ENCODE results near the gene FAM107B. TPM values are rescaled to one million over a fixed set of nuclear protein-coding genes. Genes with fewer than 3 reads are reported as not detected.

FAM107B gene
- total and polyA plus RNA-seq, 2 experiments from 2014 or later = 11.0 to 17.6 TPM

DNA sequence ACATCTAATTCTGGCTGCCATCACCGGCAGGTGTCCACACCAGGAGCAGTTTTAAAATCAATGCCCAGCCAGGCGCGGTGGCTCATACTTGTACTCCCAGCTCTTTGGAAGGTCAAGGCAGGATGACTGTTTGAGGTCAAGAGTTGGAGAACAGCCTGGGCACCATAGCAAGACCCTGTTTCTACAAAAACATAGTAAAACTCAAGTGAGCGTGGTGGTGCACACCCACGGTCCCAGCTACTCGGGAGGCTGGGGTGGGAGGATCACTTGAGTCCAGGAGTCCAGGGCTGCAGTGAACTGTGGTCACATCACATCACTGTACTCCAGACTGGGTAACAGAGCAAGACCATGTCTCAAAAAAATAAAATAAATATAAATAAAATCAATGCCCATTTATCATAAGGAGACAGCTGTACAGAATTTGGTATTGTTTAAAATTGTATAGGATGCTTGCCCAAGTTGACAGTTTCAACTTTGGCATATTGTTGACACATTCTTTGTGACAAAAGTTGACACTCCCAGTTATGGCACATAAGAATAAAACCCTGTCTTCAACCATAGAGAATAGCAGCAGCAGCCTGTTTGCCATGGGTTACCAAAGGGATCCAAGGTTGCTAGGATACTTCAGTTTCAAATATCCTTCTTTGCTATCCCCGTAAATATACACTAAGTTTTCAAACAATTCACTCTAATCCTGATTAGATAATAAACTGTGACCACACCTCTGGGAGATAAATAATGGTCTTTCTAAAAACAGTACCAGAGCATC is 193.0 kb downstream of the FAM107B start:
- H3K4me1 Mint-ChIP-seq = peaks cover 54% of the 10 kb centered on the region

More for the DNA sequence above, 193.0 kb downstream of the FAM107B start:
- Histone ChIP-seq H4K20me1 (replicated peaks; ENCODE audit: insufficient read depth) (no peaks in the 10 kb centered on the region), H3K4me1 (ENCODE audit: insufficient read depth) (peaks cover 51% of the 10 kb centered on the region), H3K4me3 (no peak overlapping the region), H2AFZ (no peak overlapping the region), H3K9me2 (ENCODE audit: insufficient read depth) (peaks cover 1% of the 10 kb centered on the region; the same call in 1 of the 2 replicates), H3K36me3 (ENCODE audit: insufficient read depth) (no peaks in the 10 kb centered on the region), H3K79me2 (replicated peaks; ENCODE audit: insufficient read depth) (peaks cover 60% of the 10 kb centered on the region), H3K27me3 (ENCODE audit: insufficient read depth) (no peaks in the 10 kb centered on the region), H3K27ac (ENCODE audit: low read depth) (no peak overlapping the region), H3K4me2 (no peak overlapping the region), H3F3A (replicated peaks; ENCODE audit: low read depth) (0 out of 2 replicates have a peak, but pooled peaks cover 3% of the 10 kb centered on the region)
- no peaks in the 10 kb centered on the region for H3K36me3 Mint-ChIP-seq (ENCODE audit: low read depth)
- no peaks in the 10 kb centered on the region for H3K9me3 Mint-ChIP-seq
- no peak overlapping the region for H3K4me3 Mint-ChIP-seq
- TF ChIP-seq, protein P1, sequence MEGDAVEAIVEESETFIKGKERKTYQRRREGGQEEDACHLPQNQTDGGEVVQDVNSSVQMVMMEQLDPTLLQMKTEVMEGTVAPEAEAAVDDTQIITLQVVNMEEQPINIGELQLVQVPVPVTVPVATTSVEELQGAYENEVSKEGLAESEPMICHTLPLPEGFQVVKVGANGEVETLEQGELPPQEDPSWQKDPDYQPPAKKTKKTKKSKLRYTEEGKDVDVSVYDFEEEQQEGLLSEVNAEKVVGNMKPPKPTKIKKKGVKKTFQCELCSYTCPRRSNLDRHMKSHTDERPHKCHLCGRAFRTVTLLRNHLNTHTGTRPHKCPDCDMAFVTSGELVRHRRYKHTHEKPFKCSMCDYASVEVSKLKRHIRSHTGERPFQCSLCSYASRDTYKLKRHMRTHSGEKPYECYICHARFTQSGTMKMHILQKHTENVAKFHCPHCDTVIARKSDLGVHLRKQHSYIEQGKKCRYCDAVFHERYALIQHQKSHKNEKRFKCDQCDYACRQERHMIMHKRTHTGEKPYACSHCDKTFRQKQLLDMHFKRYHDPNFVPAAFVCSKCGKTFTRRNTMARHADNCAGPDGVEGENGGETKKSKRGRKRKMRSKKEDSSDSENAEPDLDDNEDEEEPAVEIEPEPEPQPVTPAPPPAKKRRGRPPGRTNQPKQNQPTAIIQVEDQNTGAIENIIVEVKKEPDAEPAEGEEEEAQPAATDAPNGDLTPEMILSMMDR (conservative IDR thresholded peaks at IDR 0.05; ENCODE audit: low read depth in 2 of 2) = no peak
- TF ChIP-seq, protein P2, sequence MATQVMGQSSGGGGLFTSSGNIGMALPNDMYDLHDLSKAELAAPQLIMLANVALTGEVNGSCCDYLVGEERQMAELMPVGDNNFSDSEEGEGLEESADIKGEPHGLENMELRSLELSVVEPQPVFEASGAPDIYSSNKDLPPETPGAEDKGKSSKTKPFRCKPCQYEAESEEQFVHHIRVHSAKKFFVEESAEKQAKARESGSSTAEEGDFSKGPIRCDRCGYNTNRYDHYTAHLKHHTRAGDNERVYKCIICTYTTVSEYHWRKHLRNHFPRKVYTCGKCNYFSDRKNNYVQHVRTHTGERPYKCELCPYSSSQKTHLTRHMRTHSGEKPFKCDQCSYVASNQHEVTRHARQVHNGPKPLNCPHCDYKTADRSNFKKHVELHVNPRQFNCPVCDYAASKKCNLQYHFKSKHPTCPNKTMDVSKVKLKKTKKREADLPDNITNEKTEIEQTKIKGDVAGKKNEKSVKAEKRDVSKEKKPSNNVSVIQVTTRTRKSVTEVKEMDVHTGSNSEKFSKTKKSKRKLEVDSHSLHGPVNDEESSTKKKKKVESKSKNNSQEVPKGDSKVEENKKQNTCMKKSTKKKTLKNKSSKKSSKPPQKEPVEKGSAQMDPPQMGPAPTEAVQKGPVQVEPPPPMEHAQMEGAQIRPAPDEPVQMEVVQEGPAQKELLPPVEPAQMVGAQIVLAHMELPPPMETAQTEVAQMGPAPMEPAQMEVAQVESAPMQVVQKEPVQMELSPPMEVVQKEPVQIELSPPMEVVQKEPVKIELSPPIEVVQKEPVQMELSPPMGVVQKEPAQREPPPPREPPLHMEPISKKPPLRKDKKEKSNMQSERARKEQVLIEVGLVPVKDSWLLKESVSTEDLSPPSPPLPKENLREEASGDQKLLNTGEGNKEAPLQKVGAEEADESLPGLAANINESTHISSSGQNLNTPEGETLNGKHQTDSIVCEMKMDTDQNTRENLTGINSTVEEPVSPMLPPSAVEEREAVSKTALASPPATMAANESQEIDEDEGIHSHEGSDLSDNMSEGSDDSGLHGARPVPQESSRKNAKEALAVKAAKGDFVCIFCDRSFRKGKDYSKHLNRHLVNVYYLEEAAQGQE (IDR thresholded peaks at IDR 0.05; ENCODE audit: unreplicated experiment) = no peak
- no peak for TF ChIP-seq ZNF114 (CRISPR knock-in tag; IDR thresholded peaks at IDR 0.05)
- no peak for TF ChIP-seq EZH2 (IDR thresholded peaks at IDR 0.05; ENCODE audit: low read depth, unreplicated experiment)
- TF ChIP-seq, protein P3, sequence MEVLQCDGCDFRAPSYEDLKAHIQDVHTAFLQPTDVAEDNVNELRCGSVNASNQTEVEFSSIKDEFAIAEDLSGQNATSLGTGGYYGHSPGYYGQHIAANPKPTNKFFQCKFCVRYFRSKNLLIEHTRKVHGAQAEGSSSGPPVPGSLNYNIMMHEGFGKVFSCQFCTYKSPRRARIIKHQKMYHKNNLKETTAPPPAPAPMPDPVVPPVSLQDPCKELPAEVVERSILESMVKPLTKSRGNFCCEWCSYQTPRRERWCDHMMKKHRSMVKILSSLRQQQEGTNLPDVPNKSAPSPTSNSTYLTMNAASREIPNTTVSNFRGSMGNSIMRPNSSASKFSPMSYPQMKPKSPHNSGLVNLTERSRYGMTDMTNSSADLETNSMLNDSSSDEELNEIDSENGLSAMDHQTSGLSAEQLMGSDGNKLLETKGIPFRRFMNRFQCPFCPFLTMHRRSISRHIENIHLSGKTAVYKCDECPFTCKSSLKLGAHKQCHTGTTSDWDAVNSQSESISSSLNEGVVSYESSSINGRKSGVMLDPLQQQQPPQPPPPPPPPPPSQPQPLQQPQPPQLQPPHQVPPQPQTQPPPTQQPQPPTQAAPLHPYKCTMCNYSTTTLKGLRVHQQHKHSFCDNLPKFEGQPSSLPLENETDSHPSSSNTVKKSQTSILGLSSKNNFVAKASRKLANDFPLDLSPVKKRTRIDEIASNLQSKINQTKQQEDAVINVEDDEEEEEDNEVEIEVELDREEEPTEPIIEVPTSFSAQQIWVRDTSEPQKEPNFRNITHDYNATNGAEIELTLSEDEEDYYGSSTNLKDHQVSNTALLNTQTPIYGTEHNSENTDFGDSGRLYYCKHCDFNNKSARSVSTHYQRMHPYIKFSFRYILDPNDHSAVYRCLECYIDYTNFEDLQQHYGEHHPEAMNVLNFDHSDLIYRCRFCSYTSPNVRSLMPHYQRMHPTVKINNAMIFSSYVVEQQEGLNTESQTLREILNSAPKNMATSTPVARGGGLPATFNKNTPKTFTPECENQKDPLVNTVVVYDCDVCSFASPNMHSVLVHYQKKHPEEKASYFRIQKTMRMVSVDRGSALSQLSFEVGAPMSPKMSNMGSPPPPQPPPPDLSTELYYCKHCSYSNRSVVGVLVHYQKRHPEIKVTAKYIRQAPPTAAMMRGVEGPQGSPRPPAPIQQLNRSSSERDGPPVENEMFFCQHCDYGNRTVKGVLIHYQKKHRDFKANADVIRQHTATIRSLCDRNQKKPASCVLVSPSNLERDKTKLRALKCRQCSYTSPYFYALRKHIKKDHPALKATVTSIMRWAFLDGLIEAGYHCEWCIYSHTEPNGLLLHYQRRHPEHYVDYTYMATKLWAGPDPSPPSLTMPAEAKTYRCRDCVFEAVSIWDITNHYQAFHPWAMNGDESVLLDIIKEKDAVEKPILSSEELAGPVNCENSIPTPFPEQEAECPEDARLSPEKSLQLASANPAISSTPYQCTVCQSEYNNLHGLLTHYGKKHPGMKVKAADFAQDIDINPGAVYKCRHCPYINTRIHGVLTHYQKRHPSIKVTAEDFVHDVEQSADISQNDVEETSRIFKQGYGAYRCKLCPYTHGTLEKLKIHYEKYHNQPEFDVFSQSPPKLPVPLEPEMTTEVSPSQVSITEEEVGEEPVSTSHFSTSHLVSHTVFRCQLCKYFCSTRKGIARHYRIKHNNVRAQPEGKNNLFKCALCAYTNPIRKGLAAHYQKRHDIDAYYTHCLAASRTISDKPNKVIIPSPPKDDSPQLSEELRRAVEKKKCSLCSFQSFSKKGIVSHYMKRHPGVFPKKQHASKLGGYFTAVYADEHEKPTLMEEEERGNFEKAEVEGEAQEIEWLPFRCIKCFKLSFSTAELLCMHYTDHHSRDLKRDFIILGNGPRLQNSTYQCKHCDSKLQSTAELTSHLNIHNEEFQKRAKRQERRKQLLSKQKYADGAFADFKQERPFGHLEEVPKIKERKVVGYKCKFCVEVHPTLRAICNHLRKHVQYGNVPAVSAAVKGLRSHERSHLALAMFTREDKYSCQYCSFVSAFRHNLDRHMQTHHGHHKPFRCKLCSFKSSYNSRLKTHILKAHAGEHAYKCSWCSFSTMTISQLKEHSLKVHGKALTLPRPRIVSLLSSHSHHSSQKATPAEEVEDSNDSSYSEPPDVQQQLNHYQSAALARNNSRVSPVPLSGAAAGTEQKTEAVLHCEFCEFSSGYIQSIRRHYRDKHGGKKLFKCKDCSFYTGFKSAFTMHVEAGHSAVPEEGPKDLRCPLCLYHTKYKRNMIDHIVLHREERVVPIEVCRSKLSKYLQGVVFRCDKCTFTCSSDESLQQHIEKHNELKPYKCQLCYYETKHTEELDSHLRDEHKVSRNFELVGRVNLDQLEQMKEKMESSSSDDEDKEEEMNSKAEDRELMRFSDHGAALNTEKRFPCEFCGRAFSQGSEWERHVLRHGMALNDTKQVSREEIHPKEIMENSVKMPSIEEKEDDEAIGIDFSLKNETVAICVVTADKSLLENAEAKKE (CRISPR knock-in tag; IDR thresholded peaks at IDR 0.05) = no peak
- TF ChIP-seq NANOG (IDR thresholded peaks at IDR 0.05; ENCODE audit: borderline replicate concordance) = no peak
- no peak for TF ChIP-seq EZH2phosphoT487 (IDR thresholded peaks at IDR 0.05; ENCODE audit: unreplicated experiment)
- TF ChIP-seq, protein P4, sequence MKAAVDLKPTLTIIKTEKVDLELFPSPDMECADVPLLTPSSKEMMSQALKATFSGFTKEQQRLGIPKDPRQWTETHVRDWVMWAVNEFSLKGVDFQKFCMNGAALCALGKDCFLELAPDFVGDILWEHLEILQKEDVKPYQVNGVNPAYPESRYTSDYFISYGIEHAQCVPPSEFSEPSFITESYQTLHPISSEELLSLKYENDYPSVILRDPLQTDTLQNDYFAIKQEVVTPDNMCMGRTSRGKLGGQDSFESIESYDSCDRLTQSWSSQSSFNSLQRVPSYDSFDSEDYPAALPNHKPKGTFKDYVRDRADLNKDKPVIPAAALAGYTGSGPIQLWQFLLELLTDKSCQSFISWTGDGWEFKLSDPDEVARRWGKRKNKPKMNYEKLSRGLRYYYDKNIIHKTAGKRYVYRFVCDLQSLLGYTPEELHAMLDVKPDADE (IDR thresholded peaks at IDR 0.05) = no peak
- no peak for TF ChIP-seq POLR2AphosphoS5 (IDR thresholded peaks at IDR 0.05; ENCODE audit: low read depth)
- TF ChIP-seq JUNB (IDR thresholded peaks at IDR 0.05; ENCODE audit: unreplicated experiment) = no peak
- no peak for TF ChIP-seq STAT1 (IDR thresholded peaks at IDR 0.05; ENCODE audit: unreplicated experiment)
- no peak for TF ChIP-seq ZNF331 (CRISPR knock-in tag; IDR thresholded peaks at IDR 0.05; ENCODE audit: low read depth)
- no peak for TF ChIP-seq CREB1 (CRISPR knock-in tag; IDR thresholded peaks at IDR 0.05; ENCODE audit: low read depth)
- ATAC-seq (no peak), DNase-seq (ENCODE audit: low spot score) (no peak)
- H3K27me3 Mint-ChIP-seq (ENCODE audit: insufficient read depth, low read depth, poor library complexity) = no peaks in the 10 kb centered on the region
- no peak overlapping the region for H3K27ac Mint-ChIP-seq

All from GM23338 (cell line).